B cell (primary cell): Measurements from ENCODE around the gene SLC25A21.

Experiments
- CTCF ChIP-seq: fragments of 200-600 bp; IDR thresholded peaks from one replicate; pipeline ENCODE4 v1.8.0; 2022; ENCODE audit warnings: antibody characterized with exemption, mild to moderate bottlenecking
- EZH2 ChIP-seq: IDR thresholded peaks from 2 replicates; pipeline ENCODE4 v1.6.1; 2012; ENCODE audit warnings: borderline replicate concordance, low read depth, mild to moderate bottlenecking, moderate library complexity, low read length; ENCODE audit not compliant: insufficient read depth, poor library complexity, severe bottlenecking

DNA sequence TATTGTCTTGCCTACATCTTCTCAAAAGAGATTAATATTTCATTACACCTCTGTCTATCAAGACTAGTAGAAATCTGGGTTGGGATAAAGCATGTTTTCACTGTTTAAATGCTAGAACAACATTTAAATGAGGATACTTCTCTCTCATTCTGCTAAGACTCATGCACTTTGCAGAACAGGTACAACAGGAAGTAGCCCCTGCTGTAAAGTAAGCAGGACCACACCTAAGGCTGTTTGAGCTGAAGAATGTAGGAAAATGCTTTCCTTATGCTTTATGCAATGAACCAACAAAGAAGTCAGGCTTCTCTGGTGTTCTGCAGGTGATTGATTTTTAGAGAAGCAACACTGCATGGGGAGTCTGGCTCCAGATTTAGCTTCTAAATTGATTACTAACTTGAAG lies 421.3 kb downstream of the SLC25A21 start:
- TF ChIP-seq CTCF = no peak
- no peak for TF ChIP-seq EZH2
